ENCODE data around the gene THADA. TPM values are rescaled to one million over a fixed set of nuclear protein-coding genes. Genes with fewer than 3 reads are reported as not detected.

THADA gene
- total and polyA plus RNA-seq, 9 donors, result 14.4 to 24.3 (median 18.1) TPM

DNA sequence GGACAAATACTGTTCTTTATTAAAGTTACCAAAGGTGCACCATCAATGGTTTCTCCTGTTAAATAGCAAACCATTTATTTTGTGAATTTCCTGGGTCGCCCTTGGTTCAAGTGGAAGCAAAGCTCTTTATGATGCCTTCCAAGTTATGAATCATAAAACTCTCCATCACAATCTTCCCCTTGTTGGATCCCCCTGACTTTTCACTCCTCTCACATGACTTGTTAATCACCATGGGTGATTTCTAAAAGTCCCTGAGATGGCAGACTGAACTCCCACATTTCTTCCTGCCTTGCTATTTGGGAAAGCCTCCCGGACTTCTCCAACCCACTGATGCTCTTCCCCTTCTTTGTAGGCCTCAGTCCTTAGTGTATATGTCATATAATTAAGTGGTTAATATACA, 176.0 kb downstream of the THADA start:
- Histone ChIP-seq H3K4me1 (ENCODE audit: control insufficient read depth, insufficient read depth, low read length) (no peaks in the 10 kb centered on the region), H3K4me3 (ENCODE audit: low read length) (no peak overlapping the region), H3K9me3 (replicated peaks; ENCODE audit: control insufficient read depth, low read depth, low read length) (no peaks in the 10 kb centered on the region), H3K36me3 (ENCODE audit: control insufficient read depth, insufficient read depth, low read length) (no peaks in the 10 kb centered on the region), H3K27ac (ENCODE audit: low read length) (no peak overlapping the region), H3K27me3 (ENCODE audit: control insufficient read depth, insufficient read depth, low read length) (no peaks in the 10 kb centered on the region)
- DNase-seq, result no peak
- whole genome bisulfite sequencing (ENCODE audit: insufficient coverage), result 78% methylated on average over 1 of the region's 2 CpGs

DNA sequence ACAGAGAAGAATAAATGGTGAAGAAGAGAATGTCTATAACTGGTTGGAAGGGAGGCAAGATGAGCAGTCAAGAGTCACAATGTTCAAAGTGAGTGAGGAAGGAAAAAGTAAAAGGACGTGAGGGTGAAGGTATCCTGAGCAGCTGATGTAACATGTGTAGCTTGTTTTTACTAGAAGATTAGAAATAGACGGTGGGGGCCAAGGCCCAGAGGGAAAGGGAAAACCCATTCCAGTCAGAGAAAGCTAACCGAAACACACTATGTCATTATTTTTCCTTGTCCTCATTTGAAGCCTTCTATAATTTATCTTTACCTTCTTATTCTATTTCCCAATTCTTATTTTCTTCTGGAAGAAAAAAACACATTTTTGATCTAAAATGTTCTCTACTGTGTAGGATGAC, 176.6 kb downstream of the THADA start:
- Histone ChIP-seq H3K9me3 (replicated peaks; ENCODE audit: control insufficient read depth, low read depth, low read length) (no peaks in the 10 kb centered on the region), H3K4me3 (ENCODE audit: low read length) (no peak overlapping the region), H3K36me3 (ENCODE audit: control insufficient read depth, insufficient read depth, low read length) (no peaks in the 10 kb centered on the region), H3K27me3 (ENCODE audit: control insufficient read depth, insufficient read depth, low read length) (no peaks in the 10 kb centered on the region), H3K4me1 (ENCODE audit: control insufficient read depth, insufficient read depth, low read length) (no peaks in the 10 kb centered on the region), H3K27ac (ENCODE audit: low read length) (no peak overlapping the region)
- WGBS (ENCODE audit: insufficient coverage), result no CpG with 5 or more reads among the region's 3 CpGs
- no peak for DNase-seq

DNA sequence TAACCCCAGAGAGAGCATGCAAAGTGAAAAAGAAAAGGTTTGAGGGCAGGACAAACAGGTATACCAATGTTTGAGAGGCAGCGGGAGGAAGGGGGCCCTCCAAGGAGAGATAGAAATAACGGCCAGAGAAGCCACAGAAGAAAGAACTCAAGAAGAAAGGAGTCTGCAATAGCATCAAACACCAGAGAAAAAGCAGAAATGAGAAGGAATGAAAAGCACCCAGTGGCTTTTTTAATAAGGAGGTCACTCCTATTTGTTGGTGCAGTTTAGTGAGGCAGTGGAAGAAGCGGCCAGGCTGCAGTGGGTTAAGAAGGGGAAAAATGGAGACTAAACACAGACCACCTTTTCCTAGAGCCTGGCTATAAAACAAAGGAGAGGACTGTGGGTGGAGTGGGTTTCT, 177.2 kb downstream of the THADA start:
- 93% methylated on average over 2 of the region's 3 CpGs for WGBS (ENCODE audit: insufficient coverage)
- no peak overlapping the region for H3K27ac ChIP-seq (ENCODE audit: low read length)
- no peaks in the 10 kb centered on the region for H3K27me3 ChIP-seq (ENCODE audit: control insufficient read depth, insufficient read depth, low read length)
- H3K4me1 ChIP-seq (ENCODE audit: control insufficient read depth, insufficient read depth, low read length), result no peaks in the 10 kb centered on the region
- H3K36me3 ChIP-seq (ENCODE audit: control insufficient read depth, insufficient read depth, low read length), result no peaks in the 10 kb centered on the region
- DNase-seq, result no peak
- H3K4me3 ChIP-seq (ENCODE audit: low read length), result no peak overlapping the region
- no peaks in the 10 kb centered on the region for H3K9me3 ChIP-seq (replicated peaks; ENCODE audit: control insufficient read depth, low read depth, low read length)

DNA sequence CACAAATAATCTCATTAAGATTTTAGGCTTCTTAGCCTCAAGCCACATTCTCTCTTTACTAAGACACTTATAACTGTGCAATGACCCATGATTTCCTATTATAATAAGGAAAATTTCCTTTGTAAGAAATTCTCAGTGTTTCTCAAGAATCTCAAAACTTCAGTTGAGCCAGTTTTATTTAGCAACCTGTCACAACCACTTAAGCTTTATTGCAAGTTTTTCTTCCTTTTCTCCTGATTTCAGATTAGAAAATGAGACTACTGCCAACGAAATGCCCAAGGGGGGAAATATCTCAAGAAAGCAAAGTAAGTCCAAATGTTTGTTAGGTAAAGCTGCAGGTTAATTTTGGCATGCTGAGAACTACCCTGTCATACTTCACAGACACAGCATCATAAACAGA, 178.5 kb downstream of the THADA start:
- H3K9me3 ChIP-seq (replicated peaks; ENCODE audit: control insufficient read depth, low read depth, low read length), result no peaks in the 10 kb centered on the region
- H3K4me1 ChIP-seq (ENCODE audit: control insufficient read depth, insufficient read depth, low read length), result no peaks in the 10 kb centered on the region
- H3K27me3 ChIP-seq (ENCODE audit: control insufficient read depth, insufficient read depth, low read length), result no peaks in the 10 kb centered on the region
- H3K36me3 ChIP-seq (ENCODE audit: control insufficient read depth, insufficient read depth, low read length), result no peaks in the 10 kb centered on the region
- H3K27ac ChIP-seq (ENCODE audit: low read length), result no peak overlapping the region
- WGBS (ENCODE audit: insufficient coverage), result no CpG with 5 or more reads among the region's 1 CpG
- no peak for DNase-seq
- no peak overlapping the region for H3K4me3 ChIP-seq (ENCODE audit: low read length)

DNA sequence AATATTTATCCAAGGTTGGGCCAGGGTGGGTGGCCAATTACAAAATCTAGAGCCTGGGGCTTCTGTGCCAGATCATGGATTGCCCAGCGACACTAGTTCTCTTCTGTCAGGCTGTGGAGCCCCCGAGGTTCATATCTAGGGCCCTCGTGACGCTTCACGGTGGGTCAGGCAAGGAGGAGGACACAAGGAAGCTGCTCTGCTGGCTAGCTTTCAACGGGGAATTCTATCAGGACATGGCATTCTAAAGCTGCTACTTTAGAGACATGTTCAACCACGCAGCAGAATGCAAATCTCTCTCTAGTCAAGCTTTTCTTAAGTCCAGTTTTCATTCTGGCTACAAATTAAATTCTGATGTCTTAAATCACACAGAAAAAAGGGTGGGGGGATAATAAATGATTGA, 180.2 kb downstream of the THADA start:
- Histone ChIP-seq H3K27me3 (ENCODE audit: control insufficient read depth, insufficient read depth, low read length) (no peaks in the 10 kb centered on the region), H3K27ac (ENCODE audit: low read length) (no peak overlapping the region), H3K4me1 (ENCODE audit: control insufficient read depth, insufficient read depth, low read length) (no peaks in the 10 kb centered on the region), H3K4me3 (ENCODE audit: low read length) (no peak overlapping the region), H3K9me3 (replicated peaks; ENCODE audit: control insufficient read depth, low read depth, low read length) (no peaks in the 10 kb centered on the region), H3K36me3 (ENCODE audit: control insufficient read depth, insufficient read depth, low read length) (no peaks in the 10 kb centered on the region)
- no peak for DNase-seq
- WGBS (ENCODE audit: insufficient coverage), result 80% methylated on average over 5 of the region's 7 CpGs

DNA sequence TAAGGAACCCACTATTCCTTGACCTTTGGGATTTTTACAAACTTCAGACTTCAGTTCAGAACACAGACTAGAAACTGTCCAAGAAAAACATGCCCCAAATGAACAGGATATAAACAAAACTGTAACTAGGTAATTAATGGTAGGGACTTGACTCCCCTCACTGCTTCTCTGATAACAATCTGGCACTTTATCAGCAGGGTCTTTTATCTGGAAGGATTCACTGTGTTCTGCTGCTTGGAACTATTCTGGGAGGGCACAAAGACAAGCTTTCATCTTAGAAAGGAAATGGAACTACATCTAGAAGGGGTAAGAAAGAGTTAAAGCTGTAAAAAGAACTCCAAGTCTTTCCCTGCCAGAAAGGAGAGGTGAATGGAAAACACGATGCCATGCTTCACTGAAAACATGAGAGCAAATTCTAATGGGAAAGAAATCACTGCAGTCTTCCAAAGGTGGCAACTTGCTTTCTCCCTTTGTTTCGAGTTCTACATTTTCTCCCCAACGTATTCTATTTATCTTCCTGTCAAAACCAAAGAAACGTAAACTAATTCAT, 181.2 kb downstream of the THADA start:
- H3K4me3 ChIP-seq (ENCODE audit: low read length), result no peak overlapping the region
- no peaks in the 10 kb centered on the region for H3K9me3 ChIP-seq (replicated peaks; ENCODE audit: control insufficient read depth, low read depth, low read length)
- H3K27ac ChIP-seq (ENCODE audit: low read length), result no peak overlapping the region
- no peaks in the 10 kb centered on the region for H3K4me1 ChIP-seq (ENCODE audit: control insufficient read depth, insufficient read depth, low read length)
- peak; percentile 47 for DNase-seq
- no peaks in the 10 kb centered on the region for H3K36me3 ChIP-seq (ENCODE audit: control insufficient read depth, insufficient read depth, low read length)
- no CpG with 5 or more reads among the region's 4 CpGs for WGBS (ENCODE audit: insufficient coverage)
- H3K27me3 ChIP-seq (ENCODE audit: control insufficient read depth, insufficient read depth, low read length), result no peaks in the 10 kb centered on the region

DNA sequence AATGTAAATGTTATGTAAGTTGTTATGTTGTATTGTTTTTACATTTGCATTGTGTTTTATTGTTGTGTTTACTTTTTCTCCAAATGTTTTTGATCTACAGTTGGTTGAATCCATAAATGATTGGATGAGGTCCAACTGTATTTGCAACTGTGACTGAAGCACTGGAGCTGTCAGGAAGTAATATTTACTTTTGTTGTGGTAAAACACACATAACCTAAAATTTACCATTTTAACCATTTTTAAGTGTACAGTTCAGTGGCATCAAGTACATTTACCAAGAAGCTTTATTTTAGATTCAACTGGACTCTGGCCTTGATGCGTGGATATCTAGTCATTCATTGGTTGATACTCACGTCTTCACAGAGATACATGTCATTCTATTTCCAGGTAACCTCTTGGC, 181.8 kb downstream of the THADA start:
- no peaks in the 10 kb centered on the region for H3K9me3 ChIP-seq (replicated peaks; ENCODE audit: control insufficient read depth, low read depth, low read length)
- no peaks in the 10 kb centered on the region for H3K27me3 ChIP-seq (ENCODE audit: control insufficient read depth, insufficient read depth, low read length)
- DNase-seq, result no peak
- 100% methylated on average over 1 of the region's 2 CpGs for WGBS (ENCODE audit: insufficient coverage)
- no peaks in the 10 kb centered on the region for H3K36me3 ChIP-seq (ENCODE audit: control insufficient read depth, insufficient read depth, low read length)
- no peak overlapping the region for H3K4me3 ChIP-seq (ENCODE audit: low read length)
- H3K4me1 ChIP-seq (ENCODE audit: control insufficient read depth, insufficient read depth, low read length), result no peaks in the 10 kb centered on the region
- no peak overlapping the region for H3K27ac ChIP-seq (ENCODE audit: low read length)

DNA sequence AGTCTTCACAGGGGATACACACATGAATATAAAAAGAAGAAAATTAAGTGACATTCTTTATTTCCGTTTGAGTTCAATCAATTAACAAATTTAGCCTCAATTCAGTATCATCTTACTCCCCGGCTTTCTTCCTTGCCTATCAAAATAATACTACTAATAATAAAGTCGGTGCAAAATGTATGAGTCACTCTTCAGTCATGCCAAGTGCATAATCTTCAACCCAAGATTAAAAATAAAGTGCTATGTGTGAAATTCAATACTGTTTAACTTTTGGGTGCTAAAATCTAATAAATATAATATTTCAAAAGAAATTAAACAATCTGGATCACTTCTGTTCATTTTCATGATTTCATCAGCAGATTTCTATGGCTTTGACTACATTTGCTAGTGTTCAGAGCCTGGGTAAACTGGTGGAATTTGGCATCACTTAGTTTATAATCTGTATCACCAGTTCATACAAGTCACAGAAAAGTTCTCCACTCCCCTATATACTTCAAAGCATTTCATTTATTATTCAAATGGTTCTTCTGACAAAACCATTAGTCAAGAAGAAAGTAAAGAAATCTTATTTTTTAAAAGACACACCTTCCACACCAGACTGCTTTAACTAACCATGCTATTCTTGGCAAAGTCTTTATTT, 183.6 kb downstream of the THADA start:
- WGBS (ENCODE audit: insufficient coverage), result no CpG with 5 or more reads among the region's 3 CpGs
- DNase-seq, result no peak
- H3K27me3 ChIP-seq (ENCODE audit: control insufficient read depth, insufficient read depth, low read length), result no peaks in the 10 kb centered on the region
- H3K36me3 ChIP-seq (ENCODE audit: control insufficient read depth, insufficient read depth, low read length), result no peaks in the 10 kb centered on the region
- no peaks in the 10 kb centered on the region for H3K9me3 ChIP-seq (replicated peaks; ENCODE audit: control insufficient read depth, low read depth, low read length)
- H3K4me3 ChIP-seq (ENCODE audit: low read length), result no peak overlapping the region
- no peaks in the 10 kb centered on the region for H3K4me1 ChIP-seq (ENCODE audit: control insufficient read depth, insufficient read depth, low read length)
- no peak overlapping the region for H3K27ac ChIP-seq (ENCODE audit: low read length)

DNA sequence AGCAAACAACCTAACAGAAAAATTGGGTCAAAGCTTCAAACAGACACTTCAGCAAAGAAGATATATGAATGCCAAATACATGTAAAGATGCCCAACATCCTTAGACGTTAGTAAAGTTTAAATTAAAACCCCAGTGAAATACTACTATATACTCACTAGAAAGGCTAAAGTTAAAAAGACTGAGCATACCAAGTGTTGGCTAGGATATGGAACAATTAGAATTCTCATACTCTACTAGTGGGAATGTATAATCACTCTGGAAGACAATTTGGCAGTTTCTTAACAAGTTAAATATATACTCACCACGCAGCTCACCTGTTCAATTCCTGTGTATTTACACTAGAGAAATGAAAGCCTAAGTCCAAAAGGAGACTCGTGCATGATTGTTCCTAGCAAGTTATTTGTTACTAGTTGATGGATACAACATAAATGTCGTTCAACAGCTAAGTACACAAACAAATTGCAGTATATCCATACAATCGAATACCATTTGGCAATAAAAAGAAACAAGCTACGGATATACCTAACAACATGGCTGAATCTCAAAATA, 185.7 kb downstream of the THADA start:
- H3K36me3 ChIP-seq (ENCODE audit: control insufficient read depth, insufficient read depth, low read length), result no peaks in the 10 kb centered on the region
- no peak overlapping the region for H3K27ac ChIP-seq (ENCODE audit: low read length)
- no peak for DNase-seq
- WGBS (ENCODE audit: insufficient coverage), result no CpG with 5 or more reads among the region's 6 CpGs
- peaks cover 9% of the 10 kb centered on the region for H3K4me1 ChIP-seq (ENCODE audit: control insufficient read depth, insufficient read depth, low read length)
- H3K4me3 ChIP-seq (ENCODE audit: low read length), result no peak overlapping the region
- H3K9me3 ChIP-seq (replicated peaks; ENCODE audit: control insufficient read depth, low read depth, low read length), result no peaks in the 10 kb centered on the region
- no peaks in the 10 kb centered on the region for H3K27me3 ChIP-seq (ENCODE audit: control insufficient read depth, insufficient read depth, low read length)

DNA sequence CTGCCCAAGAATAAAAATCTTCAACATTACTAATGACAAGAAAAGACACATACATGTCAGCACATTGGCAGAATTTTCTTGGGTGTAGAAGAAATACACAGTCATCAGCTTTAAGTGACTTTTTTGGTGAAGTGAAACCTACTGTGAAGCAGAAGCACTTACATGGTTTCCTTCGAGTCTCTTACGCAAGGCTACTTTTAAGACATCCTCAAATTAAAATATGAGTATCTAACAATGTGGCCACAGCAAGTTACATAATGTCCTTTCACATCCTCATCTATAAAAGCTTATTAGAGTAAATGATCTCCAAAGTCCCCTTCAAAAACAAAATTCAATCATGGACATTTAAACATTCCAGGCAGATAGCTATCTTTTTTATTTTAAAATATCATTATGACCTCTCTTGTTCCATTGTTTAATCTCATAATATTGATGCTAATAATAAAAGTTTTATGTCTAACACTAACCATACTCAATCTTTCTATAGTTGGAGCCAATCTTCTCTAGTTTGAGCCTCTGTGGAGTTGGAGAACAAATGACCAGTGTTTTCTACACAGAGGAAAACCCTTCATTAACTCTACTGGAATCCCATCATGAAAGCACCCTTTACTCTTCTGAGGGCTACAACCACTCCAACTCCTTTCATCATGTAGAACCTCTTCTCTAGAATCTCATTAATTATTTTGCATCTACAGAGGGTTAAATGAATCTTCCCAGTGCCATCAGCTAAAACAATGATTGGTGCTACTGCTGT, 187.3 kb downstream of the THADA start:
- no CpG with 5 or more reads among the region's 2 CpGs for WGBS (ENCODE audit: insufficient coverage)
- no peaks in the 10 kb centered on the region for H3K36me3 ChIP-seq (ENCODE audit: control insufficient read depth, insufficient read depth, low read length)
- H3K4me3 ChIP-seq (ENCODE audit: low read length), result no peak overlapping the region
- peaks cover 9% of the 10 kb centered on the region for H3K4me1 ChIP-seq (ENCODE audit: control insufficient read depth, insufficient read depth, low read length)
- no peak overlapping the region for H3K27ac ChIP-seq (ENCODE audit: low read length)
- peak; percentile 76 for DNase-seq
- no peaks in the 10 kb centered on the region for H3K9me3 ChIP-seq (replicated peaks; ENCODE audit: control insufficient read depth, low read depth, low read length)
- no peaks in the 10 kb centered on the region for H3K27me3 ChIP-seq (ENCODE audit: control insufficient read depth, insufficient read depth, low read length)

Data from muscle of leg (tissue), 11 donors.